ENCODE results near the gene HMGN3. TPM values are rescaled to one million over a fixed set of nuclear protein-coding genes. Genes with fewer than 3 reads are reported as not detected.
A peak's percentile ranks its signal among the peaks of the same experiment; 100 is the strongest.

Gene HMGN3
- total and polyA plus RNA-seq, 2 of the 13 experiments (the other 11 are each of a cell fraction or from before 2014, with no cell fraction given): 67.9 to 145 TPM

GRCh38 chr6:79234150-79235022, at the start of gene HMGN3 (continued):
- TF ChIP-seq HNF1B (CRISPR knock-in tag; IDR thresholded peaks at IDR 0.05) (peak; percentile 75), ZMAT5 (CRISPR knock-in tag; IDR thresholded peaks at IDR 0.05; ENCODE audit: borderline replicate concordance, low read depth) (no peak), HINFP (CRISPR knock-in tag; IDR thresholded peaks at IDR 0.05; ENCODE audit: low read depth) (peak; percentile 25; the same call in 1 of the 2 replicates), ZBTB42 (CRISPR knock-in tag; IDR thresholded peaks at IDR 0.05) (0 out of 2 replicates have a peak, but pooled peaks have one; percentile 79), ZNF530 (CRISPR knock-in tag; IDR thresholded peaks at IDR 0.05; ENCODE audit: low read depth) (no peak), PHF20 (CRISPR knock-in tag; IDR thresholded peaks at IDR 0.05) (peak; percentile 13; the same call in 1 of the 2 replicates), MAZ (IDR thresholded peaks at IDR 0.05; ENCODE audit: borderline replicate concordance, low read depth, low read length) (peak; percentile 89), MAZ (CRISPR knock-in tag; IDR thresholded peaks at IDR 0.05; ENCODE audit: low read depth) (peak; percentile 78), THYN1 (CRISPR knock-in tag; IDR thresholded peaks at IDR 0.05; ENCODE audit: borderline replicate concordance, low read depth) (0 out of 2 replicates have a peak, but pooled peaks have one; percentile 72), ZNF816 (CRISPR knock-in tag; IDR thresholded peaks at IDR 0.05; ENCODE audit: borderline replicate concordance) (peak; percentile 87), NFE2L1 (CRISPR knock-in tag; IDR thresholded peaks at IDR 0.05; ENCODE audit: borderline replicate concordance) (no peak), HOXA7 (CRISPR knock-in tag; IDR thresholded peaks at IDR 0.05) (no peak), NCOA1 (CRISPR knock-in tag; IDR thresholded peaks at IDR 0.05) (no peak), ATF6 (CRISPR knock-in tag; conservative IDR thresholded peaks at IDR 0.05) (no peak), PITX1 (CRISPR knock-in tag; IDR thresholded peaks at IDR 0.05) (0 out of 2 replicates have a peak, but pooled peaks have one; percentile 32), KDM5B (CRISPR knock-in tag; IDR thresholded peaks at IDR 0.05; ENCODE audit: borderline replicate concordance) (peak; percentile 70; the same call in 1 of the 2 replicates), ARID5B (CRISPR knock-in tag; IDR thresholded peaks at IDR 0.05) (peak; percentile 70; the same call in 1 of the 2 replicates), ZNF589 (CRISPR knock-in tag; conservative IDR thresholded peaks at IDR 0.05) (0 out of 2 replicates have a peak, but pooled peaks have one; percentile 49)

Measured in HepG2 (cell line).